ENCODE data around the gene GAL3ST2.

- TF ChIP-seq CTCF (IDR thresholded peaks at IDR 0.05) = no peak
- TF ChIP-seq POLR2A (IDR thresholded peaks at IDR 0.05) = no peak
- no peak for TF ChIP-seq POLR2AphosphoS5 (IDR thresholded peaks at IDR 0.05)
These were observed 64.8 kb downstream of the GAL3ST2 start for GRCh38 chr2:241841181-241842066.
